A549 treated with CORT108297 at 1 μM for 4 hours (cell line): ENCODE data around the gene DHX58. TPM values are rescaled to one million over a fixed set of nuclear protein-coding genes. Genes with fewer than 3 reads are reported as not detected.

Experiments
- total RNA-seq: library from RNA; stranded (reverse); fragments of 200-300 nt; extraction: Qiagen RNA extraction; gene quantifications from 5 replicates; pipeline ENCODE4 v1.2.3, GENCODE V29; 2022

DHX58 gene
- total RNA-seq: 0.30 to 0.59 TPM (median 0.38 TPM) in 5 replicates

GRCh38 chr17:42112552-42113176, at the start of gene DHX58:
Gene DHX58 (minus strand): TSS chr17:42112714. CDS start chr17:42111892, 822 bp downstream.

DNA sequence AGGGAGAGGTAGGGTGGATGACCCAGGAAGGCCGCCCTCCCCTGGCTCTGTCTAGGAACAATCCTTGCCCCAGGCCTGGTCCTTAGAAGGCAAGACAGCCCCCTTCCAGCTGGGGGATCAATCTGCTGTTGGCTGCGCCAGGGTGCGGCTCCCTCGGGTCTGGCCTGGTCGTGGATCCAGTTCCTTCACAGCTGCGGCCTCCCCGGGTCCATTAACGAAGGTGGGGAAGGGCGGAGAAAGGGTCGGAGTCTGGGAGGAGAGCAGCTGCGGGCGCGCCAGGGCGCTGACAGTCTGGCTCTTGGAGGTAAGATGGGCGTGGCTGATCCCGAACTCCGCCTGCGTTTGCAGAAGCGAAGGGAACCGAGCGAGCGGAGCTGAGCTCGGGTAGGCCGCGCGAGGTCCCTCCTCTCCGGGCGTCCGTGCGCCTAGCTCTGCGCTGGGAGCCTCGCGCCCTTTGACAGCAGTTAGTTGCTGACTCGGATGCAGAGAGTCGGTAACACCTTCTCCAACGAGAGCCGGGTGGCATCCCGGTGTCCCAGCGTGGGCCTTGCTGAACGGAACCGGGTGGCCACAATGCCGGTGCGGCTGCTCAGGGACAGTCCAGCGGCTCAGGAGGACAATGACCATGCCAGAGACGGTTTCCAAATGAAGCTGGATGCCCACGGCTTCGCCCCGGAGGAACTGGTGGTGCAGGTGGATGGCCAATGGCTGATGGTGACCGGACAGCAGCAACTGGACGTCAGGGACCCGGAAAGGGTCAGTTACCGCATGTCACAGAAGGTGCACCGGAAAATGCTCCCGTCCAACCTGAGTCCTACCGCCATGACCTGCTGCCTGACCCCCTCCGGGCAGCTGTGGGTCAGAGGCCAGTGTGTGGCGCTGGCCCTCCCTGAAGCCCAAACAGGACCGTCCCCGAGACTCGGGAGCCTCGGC, 10.1 kb upstream of the DHX58 start, which contains the start of gene HSPB9:
Gene HSPB9, plus strand, starts transcription at position 434 of the 933 bp plus-strand sequence. Its CDS starts 47 bp downstream, at position 481.

DNA sequence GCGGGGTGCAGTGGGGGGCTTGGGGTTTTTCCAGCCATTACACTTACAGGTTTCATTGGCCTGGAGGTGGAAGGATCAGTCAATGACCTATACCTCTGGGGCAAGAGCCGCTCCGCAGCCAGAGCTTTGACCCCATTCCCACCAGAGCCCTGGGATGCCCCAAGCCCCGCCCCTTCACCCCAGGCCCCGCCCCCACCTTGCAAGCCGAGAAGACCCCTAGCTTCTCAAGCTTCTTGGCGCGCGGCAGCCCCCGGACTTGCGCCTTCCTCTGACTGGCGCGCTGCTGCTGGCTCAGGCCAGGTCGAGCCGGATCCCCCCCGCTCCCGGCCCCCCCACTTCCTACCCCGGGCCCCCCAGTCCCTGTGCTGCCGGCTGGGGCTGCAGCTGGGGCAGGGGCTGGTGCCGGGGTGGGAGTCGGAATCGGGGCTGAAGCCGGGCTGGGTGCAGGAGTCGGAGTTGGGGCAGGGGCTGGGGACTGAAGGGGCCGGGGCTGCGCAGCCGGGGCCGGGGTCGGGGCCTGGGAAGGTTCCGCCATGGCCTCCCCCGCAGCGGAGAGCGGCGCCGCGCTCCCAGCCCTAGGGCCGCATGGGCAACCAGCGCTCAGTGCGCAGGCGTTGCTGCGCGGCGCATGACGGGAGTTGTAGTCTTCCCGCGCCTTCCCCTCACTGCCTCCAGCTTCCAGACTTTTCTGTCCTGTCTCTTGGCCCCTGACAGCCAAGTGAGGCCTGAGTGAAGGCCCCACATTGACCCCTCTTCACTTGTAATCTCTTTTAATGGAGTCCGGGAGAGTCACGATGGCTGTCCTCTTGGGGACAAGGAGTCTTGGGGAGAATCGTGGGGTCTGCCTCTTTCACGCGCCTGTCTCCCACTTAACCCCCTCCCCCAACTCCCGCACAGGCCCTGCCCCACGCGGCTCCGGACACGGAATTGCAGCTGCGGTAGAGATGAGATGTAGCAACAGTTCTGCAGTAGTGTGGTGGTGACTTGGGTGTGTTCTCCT, 8.6 kb upstream of the DHX58 start, which contains the start of gene KAT2A:
Gene KAT2A, minus strand, starts transcription at position 598 of the 1,000 bp plus-strand sequence. Its CDS starts 63 bp downstream, at position 535.

GRCh38 chr17:42097691-42098631, 14.6 kb downstream of the DHX58 start, which contains the start of gene ZNF385C:
Gene ZNF385C (minus strand): TSS chr17:42098473. CDS start chr17:42063056, 35,417 bp downstream.

Other genes starting within 250 kb of the DHX58 start
- 1.8 to 3.5 TPM (median 2.6 TPM) in 5 replicates for gene KLHL11, start 247.3 kb downstream of the DHX58 start, total RNA-seq
- gene ACLY, start 193.8 kb downstream of the DHX58 start, total RNA-seq: 246 to 312 TPM (median 293 TPM) in 5 replicates
- 1.2 to 1.7 TPM (median 1.4 TPM) in 5 replicates for gene ODAD4, start 182.1 kb downstream of the DHX58 start, total RNA-seq
- gene CNP, start 145.9 kb downstream of the DHX58 start, total RNA-seq: 59.8 to 75.7 TPM (median 71.5 TPM) in 5 replicates
- gene DNAJC7, start 95.3 kb downstream of the DHX58 start, total RNA-seq: 115 to 125 TPM (median 118 TPM) in 5 replicates
- 44.6 to 49.7 TPM (median 48.8 TPM) in 5 replicates for gene NKIRAS2, start 92.6 kb downstream of the DHX58 start, total RNA-seq
- gene C17orf113, start 62.1 kb downstream of the DHX58 start, total RNA-seq: 0.47 to 0.94 TPM (median 0.79 TPM) in 5 replicates
- gene ZNF385C, start 14.2 kb downstream of the DHX58 start, total RNA-seq: 0.09 to 0.29 TPM (median 0.23 TPM) in 5 replicates
- 37.5 to 58.5 TPM (median 53.2 TPM) in 5 replicates for gene KAT2A, start 8.7 kb upstream of the DHX58 start, total RNA-seq
- gene HSPB9, start 10.1 kb upstream of the DHX58 start, total RNA-seq: not detected in 5 replicates
- gene RAB5C, start 42.3 kb upstream of the DHX58 start, total RNA-seq: 223 to 270 TPM (median 267 TPM) in 5 replicates
- 0.15 to 0.49 TPM (median 0.39 TPM) in 5 replicates for gene KCNH4, start 68.4 kb upstream of the DHX58 start, total RNA-seq
- gene HCRT, start 72.7 kb upstream of the DHX58 start, total RNA-seq: 0.23 to 0.29 TPM (median 0.24 TPM) in 4 of 5 replicates, not detected in the other
- gene GHDC, start 81.8 kb upstream of the DHX58 start, total RNA-seq: 15.7 to 22.8 TPM (median 21.1 TPM) in 5 replicates
- gene STAT5B, start 163.7 kb upstream of the DHX58 start, total RNA-seq: 23.3 to 30.2 TPM (median 28.6 TPM) in 5 replicates
- 3.8 to 6.8 TPM (median 5.8 TPM) in 5 replicates for gene STAT5A, start 175.8 kb upstream of the DHX58 start, total RNA-seq